HG02678 (cell line): ENCODE data around the gene CIB4.

Source experiments
- ATAC-seq: cut with Tn5 transposase; IDR thresholded peaks from one replicate; pipeline ENCODE4 v1.9.1; 2021; ENCODE audit warnings: mild to moderate bottlenecking, moderate library complexity; ENCODE audit not compliant: unreplicated experiment

Gene CIB4

GRCh38 chr2:26609839-26610277 lies 31.3 kb downstream of the CIB4 start:
- ATAC-seq = no peak

GRCh38 chr2:26609205-26609631 lies 31.9 kb downstream of the CIB4 start:
- no peak for ATAC-seq

GRCh38 chr2:26608557-26608956 lies 32.6 kb downstream of the CIB4 start:
- ATAC-seq = no peak

- no peak for ATAC-seq
These were observed 33.5 kb downstream of the CIB4 start for GRCh38 chr2:26607698-26608097.

- ATAC-seq = no peak
These were observed 34.3 kb downstream of the CIB4 start for GRCh38 chr2:26606847-26607190.

GRCh38 chr2:26605999-26606846 lies 34.9 kb downstream of the CIB4 start:
- ATAC-seq = no peak

GRCh38 chr2:26605195-26605998 lies 35.8 kb downstream of the CIB4 start:
- no peak for ATAC-seq

GRCh38 chr2:26602575-26602974 lies 38.6 kb downstream of the CIB4 start:
- ATAC-seq = no peak

GRCh38 chr2:26599387-26599786 lies 41.8 kb downstream of the CIB4 start:
- ATAC-seq = no peak

- no peak for ATAC-seq
These were observed 42.2 kb downstream of the CIB4 start for GRCh38 chr2:26598996-26599373.

- ATAC-seq = no peak
These were observed 42.7 kb downstream of the CIB4 start for GRCh38 chr2:26598336-26598995.

- no peak for ATAC-seq
These were observed 44.0 kb downstream of the CIB4 start for GRCh38 chr2:26597197-26597596.

GRCh38 chr2:26595146-26595545 lies 46.0 kb downstream of the CIB4 start:
- ATAC-seq = no peak

- ATAC-seq = no peak
These were observed 49.3 kb downstream of the CIB4 start for GRCh38 chr2:26591619-26592505.

- no peak for ATAC-seq
These were observed 50.1 kb downstream of the CIB4 start for GRCh38 chr2:26590980-26591618.

GRCh38 chr2:26590508-26590907 lies 50.7 kb downstream of the CIB4 start:
- ATAC-seq = no peak

GRCh38 chr2:26588576-26588975 lies 52.6 kb downstream of the CIB4 start:
- no peak for ATAC-seq

GRCh38 chr2:26587994-26588393 lies 53.2 kb downstream of the CIB4 start:
- ATAC-seq = no peak

GRCh38 chr2:26585966-26586365 lies 55.2 kb downstream of the CIB4 start:
- no peak for ATAC-seq

GRCh38 chr2:26585100-26585499 lies 56.1 kb downstream of the CIB4 start:
- no peak for ATAC-seq
